IMR-90 (cell line): ENCODE measurements around the gene IL17D.

Experiments used
- MXI1 ChIP-seq: IDR thresholded peaks from 2 replicates; pipeline ENCODE4 v1.6.1; 2012; ENCODE audit warnings: low read depth, mild to moderate bottlenecking, low read length, moderate library complexity, borderline replicate concordance
- POLR2A ChIP-seq: IDR thresholded peaks from 2 replicates; pipeline ENCODE4 v1.6.1; 2012; ENCODE audit warnings: mild to moderate bottlenecking, low read depth, low read length
- RAD21 ChIP-seq: IDR thresholded peaks from 2 replicates; pipeline ENCODE4 v1.6.1; 2012; ENCODE audit warnings: low read length, improper control_type of control experiment
- TF ChIP-seq, protein P1 (sequence below): conservative IDR thresholded peaks from 2 replicates; pipeline ENCODE4 v1.5.1; 2012; ENCODE audit warnings: mild to moderate bottlenecking, low read depth, low read length, improper control_type of control experiment

DNA sequence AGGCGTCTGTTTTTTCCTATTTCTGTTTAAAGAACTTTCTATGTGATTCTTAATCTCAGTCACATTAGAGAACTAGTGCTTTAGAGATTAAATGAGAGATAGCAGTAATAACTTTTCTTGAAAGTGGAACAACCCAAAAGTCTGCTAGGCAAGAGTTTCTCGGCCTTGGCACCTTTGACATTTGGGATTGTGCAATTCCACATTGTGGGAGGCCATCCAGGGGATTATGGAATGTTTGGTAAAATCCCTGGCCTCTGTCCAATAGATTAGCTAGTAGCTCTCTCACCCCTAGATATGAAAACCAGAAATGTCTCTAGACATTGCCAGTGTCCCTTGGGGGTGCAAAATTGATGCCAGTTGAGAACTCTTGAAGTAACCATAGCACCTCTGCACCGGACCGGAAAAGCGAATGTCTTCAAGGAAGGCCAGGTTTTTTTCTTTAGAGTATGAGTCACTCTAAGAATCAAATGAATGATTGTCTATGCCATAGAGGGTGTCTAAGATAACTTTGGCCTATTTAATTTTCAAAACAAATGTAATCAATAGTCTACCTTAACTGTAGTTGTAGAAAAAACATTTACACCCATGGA lies 45.0 kb upstream of the IL17D start:
- no peak for TF ChIP-seq MXI1
- TF ChIP-seq RAD21, result no peak
- TF ChIP-seq POLR2A, result no peak
- TF ChIP-seq, protein P1, sequence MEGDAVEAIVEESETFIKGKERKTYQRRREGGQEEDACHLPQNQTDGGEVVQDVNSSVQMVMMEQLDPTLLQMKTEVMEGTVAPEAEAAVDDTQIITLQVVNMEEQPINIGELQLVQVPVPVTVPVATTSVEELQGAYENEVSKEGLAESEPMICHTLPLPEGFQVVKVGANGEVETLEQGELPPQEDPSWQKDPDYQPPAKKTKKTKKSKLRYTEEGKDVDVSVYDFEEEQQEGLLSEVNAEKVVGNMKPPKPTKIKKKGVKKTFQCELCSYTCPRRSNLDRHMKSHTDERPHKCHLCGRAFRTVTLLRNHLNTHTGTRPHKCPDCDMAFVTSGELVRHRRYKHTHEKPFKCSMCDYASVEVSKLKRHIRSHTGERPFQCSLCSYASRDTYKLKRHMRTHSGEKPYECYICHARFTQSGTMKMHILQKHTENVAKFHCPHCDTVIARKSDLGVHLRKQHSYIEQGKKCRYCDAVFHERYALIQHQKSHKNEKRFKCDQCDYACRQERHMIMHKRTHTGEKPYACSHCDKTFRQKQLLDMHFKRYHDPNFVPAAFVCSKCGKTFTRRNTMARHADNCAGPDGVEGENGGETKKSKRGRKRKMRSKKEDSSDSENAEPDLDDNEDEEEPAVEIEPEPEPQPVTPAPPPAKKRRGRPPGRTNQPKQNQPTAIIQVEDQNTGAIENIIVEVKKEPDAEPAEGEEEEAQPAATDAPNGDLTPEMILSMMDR, result no peak
